PC-9 (cell line): ENCODE measurements around the gene TKT. TPM values are rescaled to one million over a fixed set of nuclear protein-coding genes. Genes with fewer than 3 reads are reported as not detected.

ENCODE experiments used
- BruUV-seq: library from RNA; stranded (reverse); fragments of 400-500 nt; replicated peaks from 2 replicates; lab custom pipeline; 2021; lab: Mats Ljungman, UMichigan
- CTCF ChIA-PET: fragments of 300-600 bp; sonication (Branson Sonifier 250); formaldehyde crosslinking; loops from one replicate; lab custom pipeline; 2022; ENCODE audit warnings: antibody characterized with exemption; lab: Charles Lee
- POLR2A ChIA-PET: fragments of 300-600 bp; sonication (Branson Sonifier 250); formaldehyde crosslinking; loops from one replicate; lab custom pipeline; 2022; ENCODE audit warnings: antibody characterized with exemption; ENCODE audit not compliant: unreplicated experiment; lab: Charles Lee
- DNase-seq, 2 experiments: peaks; one replicate each; pipeline versions ENCODE4 v3.0.0 to v3.0.0-alpha.2; 2015 to 2022; ENCODE audit warnings: mixed read lengths in 1 of 2
- H2AFZ ChIP-seq: fragments of 200-600 bp; sonication (generic); 2 replicates; pipeline ENCODE4 v1.8.1; 2017; ENCODE audit warnings: antibody characterized with exemption
- H3F3A ChIP-seq: fragments of 200-600 bp; sonication (generic); 2 replicates; pipeline ENCODE4 v1.8.1; 2017; ENCODE audit warnings: antibody characterized with exemption, mild to moderate bottlenecking, low read depth; ENCODE audit not compliant: insufficient read depth
- H3K27ac ChIP-seq: fragments of 200-600 bp; sonication (generic); 2 replicates; pipeline ENCODE4 v1.6.1; 2016; ENCODE audit warnings: mixed run types
- H3K27me3 ChIP-seq: fragments of 200-600 bp; sonication (generic); 2 replicates; pipeline ENCODE4 v1.6.1; 2016; ENCODE audit warnings: low read depth, mixed run types; ENCODE audit not compliant: insufficient read depth
- H3K36me3 ChIP-seq: fragments of 200-600 bp; sonication (generic); 2 replicates; pipeline ENCODE4 v1.6.1; 2016; ENCODE audit warnings: low read depth, mixed run types
- H3K4me1 ChIP-seq: fragments of 200-600 bp; sonication (generic); replicated peaks from 2 replicates; pipeline ENCODE4 v1.6.1; 2016; ENCODE audit warnings: mixed run types; ENCODE audit not compliant: insufficient read depth
- H3K4me2 ChIP-seq: fragments of 200-600 bp; sonication (generic); 2 replicates; pipeline ENCODE4 v1.6.1; 2017; ENCODE audit warnings: mixed run types
- H3K4me3 ChIP-seq: fragments of 200-600 bp; sonication (generic); 2 replicates; pipeline ENCODE4 v1.6.1; 2016; ENCODE audit warnings: mixed run types
- H3K79me2 ChIP-seq: fragments of 200-600 bp; sonication (generic); 2 replicates; pipeline ENCODE4 v1.6.1; 2017; ENCODE audit warnings: low read depth, mixed run types
- H3K9me2 ChIP-seq: fragments of 200-600 bp; sonication (generic); 2 replicates; pipeline ENCODE4 v1.8.1; 2017; ENCODE audit warnings: mild to moderate bottlenecking; ENCODE audit not compliant: insufficient read depth
- H3K9me3 ChIP-seq: fragments of 200-600 bp; sonication (generic); 2 replicates; pipeline ENCODE4 v1.8.1; 2016; ENCODE audit warnings: low read depth; ENCODE audit not compliant: insufficient read depth
- H4K20me1 ChIP-seq: fragments of 200-600 bp; sonication (generic); 2 replicates; pipeline ENCODE4 v1.8.1; 2017; ENCODE audit not compliant: insufficient read depth
- CTCF ChIP-seq: fragments of 200-600 bp; sonication (generic); conservative IDR thresholded peaks from 2 replicates; pipeline ENCODE4 v1.6.1; 2017; ENCODE audit warnings: mixed run types, antibody characterized with exemption, mild to moderate bottlenecking, moderate library complexity
- EZH2 ChIP-seq: fragments of 200-600 bp; sonication (generic); IDR thresholded peaks from 2 replicates; pipeline ENCODE4 v1.8.0; 2017; ENCODE audit warnings: antibody characterized with exemption, low read depth
- intact Hi-C: fragments of 100-400 bp; cut with micrococcal nuclease; formaldehyde crosslinking; loops from one replicate; pipeline ENCODE4 v1.10.0; 2022; ENCODE audit not compliant: unreplicated experiment
- total RNA-seq: library from RNA; stranded (reverse); gene quantifications from 2 replicates; pipeline ENCODE4 v1.2.3, GENCODE V29; 2021

The TKT gene
- total RNA-seq, 1 experiment from 2014 or later = 2,016 TPM

- Histone ChIP-seq H3K4me1 (no peaks in the 10 kb centered on the region), H3F3A (0 out of 2 replicates have a peak, but pooled peaks cover 6% of the 10 kb centered on the region), H3K27ac (no peak overlapping the region), H4K20me1 (no peaks in the 10 kb centered on the region), H3K4me3 (no peak overlapping the region), H2AFZ (no peak overlapping the region), H3K9me3 (no peaks in the 10 kb centered on the region), H3K79me2 (no peaks in the 10 kb centered on the region), H3K36me3 (no peaks in the 10 kb centered on the region), H3K27me3 (no peaks in the 10 kb centered on the region), H3K4me2 (no peak overlapping the region), H3K9me2 (no peaks in the 10 kb centered on the region)
- CTCF ChIA-PET = no interaction called here
- TF ChIP-seq EZH2 (no peak), CTCF (no peak)
- intact Hi-C loops = no loop called here
- no TSS peak for BruUV-seq
- no peak for DNase-seq
- POLR2A ChIA-PET = no interaction called here
Observed at GRCh38 chr3:53213276-53213675, 42.5 kb downstream of the TKT start.

GRCh38 chr3:53211706-53212702 is 43.8 kb downstream of the TKT start:
- no peaks in the 10 kb centered on the region for H3K79me2 ChIP-seq
- DNase-seq = no peak
- intact Hi-C loops = no loop called here
- H3K36me3 ChIP-seq = no peaks in the 10 kb centered on the region
- no peaks in the 10 kb centered on the region for H3K27me3 ChIP-seq
- BruUV-seq = no TSS peak
- H2AFZ ChIP-seq = no peak overlapping the region
- H3F3A ChIP-seq = 0 out of 2 replicates have a peak, but pooled peaks cover 6% of the 10 kb centered on the region
- no peak overlapping the region for H3K4me3 ChIP-seq
- H3K27ac ChIP-seq = no peak overlapping the region
- H3K4me2 ChIP-seq = no peak overlapping the region
- H3K9me2 ChIP-seq = no peaks in the 10 kb centered on the region
- TF ChIP-seq EZH2 = no peak
- TF ChIP-seq CTCF = no peak
- peaks cover 6% of the 10 kb centered on the region; the same call in 1 of the 2 replicates for H3K9me3 ChIP-seq
- CTCF ChIA-PET = no interaction called here
- POLR2A ChIA-PET = interaction anchor here (0.7 kb wide), 1 partner anchor 510 kb away, joined by 11 read pairs; no protein-coding TSS in a partner anchor
- no peaks in the 10 kb centered on the region for H4K20me1 ChIP-seq
- no peaks in the 10 kb centered on the region for H3K4me1 ChIP-seq

- no TSS peak for BruUV-seq
- DNase-seq = no peak
- no peaks in the 10 kb centered on the region for H3K4me1 ChIP-seq
- H3K27me3 ChIP-seq = no peaks in the 10 kb centered on the region
- H3F3A ChIP-seq = no peaks in the 10 kb centered on the region
- H3K4me2 ChIP-seq = no peak overlapping the region
- no peaks in the 10 kb centered on the region for H3K36me3 ChIP-seq
- CTCF ChIA-PET = no interaction called here
- H3K4me3 ChIP-seq = no peak overlapping the region
- H3K27ac ChIP-seq = no peak overlapping the region
- H3K79me2 ChIP-seq = no peaks in the 10 kb centered on the region
- H4K20me1 ChIP-seq = no peaks in the 10 kb centered on the region
- intact Hi-C loops = no loop called here
- H3K9me2 ChIP-seq = no peaks in the 10 kb centered on the region
- TF ChIP-seq CTCF (no peak), EZH2 (no peak)
- POLR2A ChIA-PET = no interaction called here
- 0 out of 2 replicates have a peak, but pooled peaks cover 2% of the 10 kb centered on the region for H3K9me3 ChIP-seq
- no peak overlapping the region for H2AFZ ChIP-seq
Observed at GRCh38 chr3:53202331-53203015, 53.3 kb downstream of the TKT start.
